Thymus (tissue), 11 donors: Measurements from ENCODE around the gene PPP1R37. TPM values are rescaled to one million over a fixed set of nuclear protein-coding genes. Genes with fewer than 3 reads are reported as not detected.

Source experiments
- DNase-seq, 9 donors: peaks; one replicate each; pipeline ENCODE4 v3.0.0-alpha.2; 2013; ENCODE audit warnings: low spot score in 9 of 9, low read depth in 6 of 9, missing footprints in 1 of 9
- H3K27ac ChIP-seq, 2 donors: one replicate each; pipeline ENCODE4 v1.5.1; 2013; ENCODE audit warnings: control low read depth in 1 of 2, low read depth in 1 of 2, low read length in 1 of 2, mild to moderate bottlenecking in 1 of 2, moderate library complexity in 1 of 2
- H3K27me3 ChIP-seq, 2 donors: one replicate each; pipeline ENCODE4 v1.5.1; 2013; ENCODE audit warnings: low read length in 1 of 2; ENCODE audit not compliant: control insufficient read depth in 2 of 2, insufficient read depth in 1 of 2
- H3K36me3 ChIP-seq, 2 donors: one replicate each; pipeline ENCODE4 v1.5.1; 2013; ENCODE audit warnings: low read length in 1 of 2, mild to moderate bottlenecking in 1 of 2, moderate library complexity in 1 of 2; ENCODE audit not compliant: control insufficient read depth in 2 of 2, insufficient read depth in 2 of 2
- H3K4me1 ChIP-seq, 2 donors: one replicate each; pipeline ENCODE4 v1.5.1; 2013; ENCODE audit warnings: low read length in 2 of 2; ENCODE audit not compliant: control insufficient read depth in 2 of 2, insufficient read depth in 2 of 2
- H3K4me3 ChIP-seq, 2 donors: one replicate each; pipeline ENCODE4 v1.5.1; 2013; ENCODE audit warnings: low read length in 2 of 2, control low read depth in 1 of 2, mild to moderate bottlenecking in 1 of 2
- H3K9me3 ChIP-seq, 2 donors: one replicate each; pipeline ENCODE4 v1.5.1; 2013; ENCODE audit warnings: low read length in 1 of 2, mild to moderate bottlenecking in 1 of 2; ENCODE audit not compliant: control insufficient read depth in 2 of 2, insufficient read depth in 1 of 2
- WGBS: extraction: QIAGEN DNeasy Blood & Tissue Kit; methylation state at CpG from one replicate; pipeline ENCODE4 v1.1.7; 2013; 5-methylcytosine and 5-hydroxymethylcytosine counted together
- polyA plus RNA-seq: library from polyadenylated mRNA; stranded (reverse); fragments of 200-250 nt; gene quantifications from one replicate; pipeline ENCODE4 v1.2.3, GENCODE V29; 2013
- total RNA-seq: library from RNA; stranded (reverse); fragments of 120-200 nt; gene quantifications from one replicate; pipeline ENCODE4 v1.2.4, GENCODE V29; 2013
- donor health status: healthy.

Gene PPP1R37
- total and polyA plus RNA-seq, 2 donors = 16.5 to 39.3 TPM

- H3K9me3 ChIP-seq = no peaks in the 10 kb centered on the region
- peaks cover 9 to 25% of the 10 kb centered on the region in 2 donors for H3K36me3 ChIP-seq
- no peak for DNase-seq
- H3K4me3 ChIP-seq = no peak overlapping the region
- H3K27me3 ChIP-seq = no peaks in the 10 kb centered on the region
- peaks cover 35 to 70% of the 10 kb centered on the region in 2 donors for H3K4me1 ChIP-seq
- no peak overlapping the region for H3K27ac ChIP-seq
- 99% methylated on average over 7 of the region's 7 CpGs for WGBS
Measured at GRCh38 chr19:45097450-45097775, 4.4 kb downstream of the PPP1R37 start.

- Histone ChIP-seq H3K27me3 (no peaks in the 10 kb centered on the region), H3K9me3 (no peaks in the 10 kb centered on the region), H3K36me3 (peaks cover 9 to 25% of the 10 kb centered on the region in 2 donors), H3K4me3 (no peak overlapping the region), H3K4me1 (peaks cover 40 to 73% of the 10 kb centered on the region in 2 donors), H3K27ac (peak overlapping the region; percentile 44 to 57)
- WGBS = 94% methylated on average over 16 of the region's 16 CpGs
- no peak for DNase-seq
Measured at GRCh38 chr19:45097776-45098520, 5.0 kb downstream of the PPP1R37 start.

- DNase-seq = peak in 1 of 9 donors; percentile 59
- Histone ChIP-seq H3K27ac (peak overlapping the region; percentile 44 to 57), H3K9me3 (no peaks in the 10 kb centered on the region), H3K27me3 (no peaks in the 10 kb centered on the region), H3K36me3 (peaks cover 9 to 25% of the 10 kb centered on the region in 2 donors), H3K4me3 (peak overlapping the region in 1 of 2 donors; percentile 16), H3K4me1 (peaks cover 45 to 79% of the 10 kb centered on the region in 2 donors)
- 59% methylated on average over 15 of the region's 15 CpGs for WGBS
Measured at GRCh38 chr19:45098521-45099466, 5.8 kb downstream of the PPP1R37 start.

- no peak overlapping the region for H3K4me3 ChIP-seq
- WGBS = 91% methylated on average over 25 of the region's 25 CpGs
- no peak for DNase-seq
- peaks cover 46 to 79% of the 10 kb centered on the region in 2 donors for H3K4me1 ChIP-seq
- peak overlapping the region; percentile 11 to 57 for H3K27ac ChIP-seq
- H3K27me3 ChIP-seq = no peaks in the 10 kb centered on the region
- no peaks in the 10 kb centered on the region for H3K9me3 ChIP-seq
- peaks cover 9 to 25% of the 10 kb centered on the region in 2 donors for H3K36me3 ChIP-seq
Measured at GRCh38 chr19:45099467-45100191, 6.7 kb downstream of the PPP1R37 start.

GRCh38 chr19:45100201-45100600 lies 7.2 kb downstream of the PPP1R37 start:
- Histone ChIP-seq H3K9me3 (no peaks in the 10 kb centered on the region), H3K27me3 (no peaks in the 10 kb centered on the region), H3K4me3 (no peak overlapping the region), H3K36me3 (peaks cover 9 to 25% of the 10 kb centered on the region in 2 donors), H3K4me1 (peaks cover 48 to 82% of the 10 kb centered on the region in 2 donors), H3K27ac (no peak overlapping the region)
- WGBS = 99% methylated on average over 3 of the region's 3 CpGs
- DNase-seq = no peak

- H3K9me3 ChIP-seq = no peaks in the 10 kb centered on the region
- H3K36me3 ChIP-seq = peaks cover 7 to 25% of the 10 kb centered on the region in 2 donors
- no peaks in the 10 kb centered on the region for H3K27me3 ChIP-seq
- WGBS = 96% methylated on average over 8 of the region's 8 CpGs
- H3K4me3 ChIP-seq = no peak overlapping the region
- DNase-seq = no peak
- H3K27ac ChIP-seq = no peak overlapping the region
- peaks cover 47 to 81% of the 10 kb centered on the region in 2 donors for H3K4me1 ChIP-seq
Measured at GRCh38 chr19:45100846-45101252, 7.9 kb downstream of the PPP1R37 start.

- WGBS = 97% methylated on average over 8 of the region's 8 CpGs
- DNase-seq = no peak
- H3K4me1 ChIP-seq = peaks cover 44 to 75% of the 10 kb centered on the region in 2 donors
- H3K36me3 ChIP-seq = peaks cover 0 to 22% of the 10 kb centered on the region in 2 donors
- no peak overlapping the region for H3K4me3 ChIP-seq
- H3K27ac ChIP-seq = no peak overlapping the region
- no peaks in the 10 kb centered on the region for H3K9me3 ChIP-seq
- no peaks in the 10 kb centered on the region for H3K27me3 ChIP-seq
Measured at GRCh38 chr19:45101806-45102205, 8.8 kb downstream of the PPP1R37 start.

- no peak for DNase-seq
- H3K4me3 ChIP-seq = no peak overlapping the region
- H3K27me3 ChIP-seq = no peaks in the 10 kb centered on the region
- 95% methylated on average over 7 of the region's 7 CpGs for WGBS
- no peaks in the 10 kb centered on the region for H3K9me3 ChIP-seq
- peak overlapping the region; percentile 0 to 38 for H3K27ac ChIP-seq
- peaks cover 0 to 20% of the 10 kb centered on the region in 2 donors for H3K36me3 ChIP-seq
- peaks cover 44 to 72% of the 10 kb centered on the region in 2 donors for H3K4me1 ChIP-seq
Measured at GRCh38 chr19:45102481-45102880, 9.5 kb downstream of the PPP1R37 start.
